GM19240 (cell line): ENCODE results near the gene CCL5.

Source experiments
- DNase-seq: peaks from one replicate; pipeline ENCODE4 v3.0.0; 2011; ENCODE audit warnings: low spot score; ENCODE audit not compliant: insufficient read length

The CCL5 gene

GRCh38 chr17:35879773-35880654, at the start of gene CCL5:
Gene CCL5 (minus strand): TSS chr17:35880360.
- peak; percentile 87 for DNase-seq

- DNase-seq = no peak
Observed at GRCh38 chr17:35927714-35928113, 47.6 kb upstream of the CCL5 start.

GRCh38 chr17:35923609-35924114, 43.5 kb upstream of the CCL5 start:
- DNase-seq = no peak

- DNase-seq = no peak
Observed at GRCh38 chr17:35920229-35920628, 40.1 kb upstream of the CCL5 start.

- no peak for DNase-seq
Observed at GRCh38 chr17:35918665-35919064, 38.5 kb upstream of the CCL5 start.

GRCh38 chr17:35917519-35918213, 37.5 kb upstream of the CCL5 start:
- no peak for DNase-seq

- no peak for DNase-seq
Observed at GRCh38 chr17:35915153-35915964, 35.2 kb upstream of the CCL5 start.

- DNase-seq = no peak
Observed at GRCh38 chr17:35914354-35914753, 34.2 kb upstream of the CCL5 start.

- no peak for DNase-seq
Observed at GRCh38 chr17:35913609-35914008, 33.4 kb upstream of the CCL5 start.

- no peak for DNase-seq
Observed at GRCh38 chr17:35912942-35913341, 32.8 kb upstream of the CCL5 start.

GRCh38 chr17:35912339-35912912, 32.3 kb upstream of the CCL5 start:
- no peak for DNase-seq

- DNase-seq = no peak
Observed at GRCh38 chr17:35909408-35909807, 29.2 kb upstream of the CCL5 start.

- no peak for DNase-seq
Observed at GRCh38 chr17:35907691-35908090, 27.5 kb upstream of the CCL5 start.

GRCh38 chr17:35906926-35907637, 26.9 kb upstream of the CCL5 start:
- DNase-seq = no peak

GRCh38 chr17:35906191-35906925, 26.2 kb upstream of the CCL5 start:
- no peak for DNase-seq

GRCh38 chr17:35903451-35903850, 23.3 kb upstream of the CCL5 start:
- DNase-seq = no peak

GRCh38 chr17:35901631-35902175, 21.5 kb upstream of the CCL5 start:
- no peak for DNase-seq

GRCh38 chr17:35900708-35901480, 20.7 kb upstream of the CCL5 start:
- no peak for DNase-seq

GRCh38 chr17:35900280-35900679, 20.1 kb upstream of the CCL5 start:
- DNase-seq = no peak
